ENCODE measurements around the gene SFT2D1. TPM values are rescaled to one million over a fixed set of nuclear protein-coding genes. Genes with fewer than 3 reads are reported as not detected.
"Not testable (repeated sequence)": the region's sequence is repeated elsewhere in the genome, so short reads cannot be mapped to it uniquely, and the experiment has no call there.

Gene SFT2D1
- total RNA-seq, 4 donors from 2014 or later, result 7.6 to 55.6 (median 39.7) TPM

- no peak for DNase-seq
- no peaks in the 10 kb centered on the region for H3K36me3 ChIP-seq
- H3K9me3 ChIP-seq, result peaks cover 0 to 5% of the 10 kb centered on the region in 2 donors
- H3K27me3 ChIP-seq, result no peaks in the 10 kb centered on the region
- H3K4me1 ChIP-seq, result peaks cover 1 to 16% (median 7%) of the 10 kb centered on the region in 4 donors
- no peak overlapping the region for H3K4me3 ChIP-seq
- no peak overlapping the region for H3K27ac ChIP-seq
- intact Hi-C loops (cut with DNase I; ENCODE audit: low total_unique reads) (no loop called here), in situ Hi-C loops (cut with MboI; ENCODE audit: low pct_ligation_motif_present in 1 of 4, low pct_unique_long_range_greater_than_20kb in 1 of 4, low sequenced_read_pairs in 3 of 4) (no loop called here)
- 83 to 98% methylated on average over 4 to 6 of the region's 6 CpGs for WGBS, 2 donors (ENCODE audit: low coverage in 1 of 2)
- TF ChIP-seq POLR2A (IDR thresholded peaks at IDR 0.05) (no peak), EP300 (IDR thresholded peaks at IDR 0.05; ENCODE audit: low read depth) (no peak)
- TF ChIP-seq, protein P1, sequence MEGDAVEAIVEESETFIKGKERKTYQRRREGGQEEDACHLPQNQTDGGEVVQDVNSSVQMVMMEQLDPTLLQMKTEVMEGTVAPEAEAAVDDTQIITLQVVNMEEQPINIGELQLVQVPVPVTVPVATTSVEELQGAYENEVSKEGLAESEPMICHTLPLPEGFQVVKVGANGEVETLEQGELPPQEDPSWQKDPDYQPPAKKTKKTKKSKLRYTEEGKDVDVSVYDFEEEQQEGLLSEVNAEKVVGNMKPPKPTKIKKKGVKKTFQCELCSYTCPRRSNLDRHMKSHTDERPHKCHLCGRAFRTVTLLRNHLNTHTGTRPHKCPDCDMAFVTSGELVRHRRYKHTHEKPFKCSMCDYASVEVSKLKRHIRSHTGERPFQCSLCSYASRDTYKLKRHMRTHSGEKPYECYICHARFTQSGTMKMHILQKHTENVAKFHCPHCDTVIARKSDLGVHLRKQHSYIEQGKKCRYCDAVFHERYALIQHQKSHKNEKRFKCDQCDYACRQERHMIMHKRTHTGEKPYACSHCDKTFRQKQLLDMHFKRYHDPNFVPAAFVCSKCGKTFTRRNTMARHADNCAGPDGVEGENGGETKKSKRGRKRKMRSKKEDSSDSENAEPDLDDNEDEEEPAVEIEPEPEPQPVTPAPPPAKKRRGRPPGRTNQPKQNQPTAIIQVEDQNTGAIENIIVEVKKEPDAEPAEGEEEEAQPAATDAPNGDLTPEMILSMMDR (IDR thresholded peaks at IDR 0.05), result no peak
These were observed 6.1 kb upstream of the SFT2D1 start for GRCh38 chr6:166348305-166348949.

DNA sequence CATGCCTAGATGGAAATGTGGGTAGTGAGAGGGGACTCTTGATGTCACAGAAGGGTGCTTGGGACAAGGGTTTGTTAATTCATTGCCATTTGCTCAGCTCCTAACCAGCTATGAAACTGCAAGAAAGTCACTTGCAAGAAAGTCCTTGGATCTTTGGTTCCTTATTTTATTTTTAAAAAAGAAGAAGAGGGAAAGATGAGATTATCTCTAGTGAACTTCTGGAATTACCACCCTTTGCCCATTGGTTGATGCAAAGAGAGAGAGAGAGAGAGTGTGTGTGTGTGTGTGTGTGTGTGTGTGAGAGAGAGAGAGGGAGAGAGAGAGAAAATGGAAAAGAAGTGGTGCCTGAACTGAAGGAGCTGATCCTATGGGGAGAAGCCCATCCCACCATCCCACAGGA, 4.6 kb upstream of the SFT2D1 start:
- no peak for DNase-seq
- intact Hi-C loops (cut with DNase I; ENCODE audit: low total_unique reads) (no loop called here), in situ Hi-C loops (cut with MboI; ENCODE audit: low pct_ligation_motif_present in 1 of 4, low pct_unique_long_range_greater_than_20kb in 1 of 4, low sequenced_read_pairs in 3 of 4) (no loop called here)
- Histone ChIP-seq H3K4me1 (peaks cover 3 to 13% (median 7%) of the 10 kb centered on the region in 4 donors), H3K36me3 (no peaks in the 10 kb centered on the region), H3K9me3 (peaks cover 0 to 5% of the 10 kb centered on the region in 2 donors), H3K27ac (no peak overlapping the region), H3K4me3 (no peak overlapping the region), H3K27me3 (no peaks in the 10 kb centered on the region)
- TF ChIP-seq POLR2A (IDR thresholded peaks at IDR 0.05), result no peak
- no peak for TF ChIP-seq EP300 (IDR thresholded peaks at IDR 0.05; ENCODE audit: low read depth)
- TF ChIP-seq POLR2AphosphoS5 (IDR thresholded peaks at IDR 0.05), result no peak
- TF ChIP-seq, protein P1 (IDR thresholded peaks at IDR 0.05), result no peak

GRCh38 chr6:166346449-166346848, 4.1 kb upstream of the SFT2D1 start:
- Histone ChIP-seq H3K27me3 (no peaks in the 10 kb centered on the region), H3K36me3 (no peaks in the 10 kb centered on the region), H3K4me1 (peaks cover under 1 to 11% (median 7%) of the 10 kb centered on the region in 4 donors), H3K4me3 (no peak overlapping the region), H3K9me3 (peaks cover 0 to 5% of the 10 kb centered on the region in 2 donors), H3K27ac (no peak overlapping the region)
- 83% methylated on average over 3 of the region's 3 CpGs; no CpG with 5 or more reads in 1 of the 2 donors for WGBS, 2 donors (ENCODE audit: low coverage in 1 of 2)
- intact Hi-C loops (cut with DNase I; ENCODE audit: low total_unique reads) (no loop called here), in situ Hi-C loops (cut with MboI; ENCODE audit: low pct_ligation_motif_present in 1 of 4, low pct_unique_long_range_greater_than_20kb in 1 of 4, low sequenced_read_pairs in 3 of 4) (no loop called here)
- no peak for DNase-seq
- TF ChIP-seq, protein P1 (IDR thresholded peaks at IDR 0.05), result no peak
- TF ChIP-seq EP300 (IDR thresholded peaks at IDR 0.05; ENCODE audit: low read depth), result no peak
- no peak for TF ChIP-seq POLR2A (IDR thresholded peaks at IDR 0.05)
- no peak for TF ChIP-seq POLR2AphosphoS5 (IDR thresholded peaks at IDR 0.05)

DNA sequence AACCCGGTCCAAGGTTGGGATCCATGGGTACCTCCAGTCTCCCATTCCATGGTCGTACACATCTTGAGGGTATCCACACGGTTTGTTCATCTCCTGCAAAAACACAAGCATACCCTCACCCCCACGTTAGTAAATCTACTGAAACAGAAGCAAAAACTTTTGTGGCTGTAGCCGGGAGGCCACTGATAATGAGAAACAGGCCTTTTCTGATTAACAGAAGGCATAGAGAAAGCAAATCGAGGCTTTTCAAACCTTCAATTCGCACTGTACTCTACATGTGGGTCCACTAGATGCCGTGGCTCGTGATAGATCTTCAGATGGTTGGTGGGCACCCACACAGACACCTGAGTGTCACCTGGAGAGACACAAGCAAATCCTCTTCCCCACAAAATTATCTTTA, 3.3 kb upstream of the SFT2D1 start:
- WGBS, 2 donors (ENCODE audit: low coverage in 1 of 2), result 83 to 89% methylated on average over 6 to 9 of the region's 9 CpGs
- peaks cover 8 to 19% (median 15%) of the 10 kb centered on the region in 4 donors for H3K4me1 ChIP-seq
- H3K27me3 ChIP-seq; H3K4me3 ChIP-seq; H3K27ac ChIP-seq; DNase-seq; H3K9me3 ChIP-seq; H3K36me3 ChIP-seq; in situ Hi-C loops (cut with MboI; ENCODE audit: low pct_ligation_motif_present in 1 of 4, low pct_unique_long_range_greater_than_20kb in 1 of 4, low sequenced_read_pairs in 3 of 4); intact Hi-C loops (cut with DNase I; ENCODE audit: low total_unique reads): not testable (repeated sequence)

DNA sequence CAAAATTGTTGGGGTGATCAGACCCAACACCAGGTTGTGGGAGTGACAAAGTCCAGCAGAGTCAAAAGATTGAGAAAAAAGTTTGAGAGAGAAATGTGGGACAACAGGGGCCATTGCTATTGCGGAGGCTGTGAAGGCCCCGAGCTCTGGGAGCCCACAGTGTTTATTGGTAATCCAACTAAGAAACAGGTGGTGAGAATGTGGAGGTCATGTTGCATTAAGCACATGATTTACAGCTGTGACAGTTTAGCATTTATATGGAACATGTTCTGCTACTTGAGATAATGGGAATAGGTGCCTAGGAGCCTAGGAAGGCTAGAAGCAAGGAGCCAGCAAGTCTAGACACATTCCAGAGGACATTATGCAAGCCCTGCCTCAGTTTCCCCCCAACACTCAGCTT, 2.6 kb upstream of the SFT2D1 start:
- H3K27ac ChIP-seq; H3K4me3 ChIP-seq; H3K9me3 ChIP-seq; intact Hi-C loops (cut with DNase I; ENCODE audit: low total_unique reads); H3K27me3 ChIP-seq; in situ Hi-C loops (cut with MboI; ENCODE audit: low pct_ligation_motif_present in 1 of 4, low pct_unique_long_range_greater_than_20kb in 1 of 4, low sequenced_read_pairs in 3 of 4); DNase-seq; H3K36me3 ChIP-seq: not testable (repeated sequence)
- WGBS, 2 donors (ENCODE audit: low coverage in 1 of 2), result 60 to 86% methylated on average over 1 to 2 of the region's 2 CpGs
- peaks cover 16 to 25% (median 22%) of the 10 kb centered on the region in 4 donors for H3K4me1 ChIP-seq
